Aorta (tissue), 5 donors: ENCODE results near the gene SLC25A17. TPM values are rescaled to one million over a fixed set of nuclear protein-coding genes. Genes with fewer than 3 reads are reported as not detected.
"Not testable (repeated sequence)": the region's sequence is repeated elsewhere in the genome, so short reads cannot be mapped to it uniquely, and the experiment has no call there.

Experiments
- ATAC-seq: fragments of 200-7000 bp; cut with Tn5 transposase; one replicate; pipeline ENCODE4 v1.9.1; 2022; ENCODE audit warnings: moderate library complexity; ENCODE audit not compliant: low FRiP score
- DNase-seq, 2 donors: peaks; one replicate each; pipeline ENCODE4 v3.0.0-alpha.2; 2020
- H3K27ac ChIP-seq, 2 donors: one replicate each; pipeline ENCODE4 v1.5.1; 2013; ENCODE audit warnings: low read length in 2 of 2, mild to moderate bottlenecking in 2 of 2, moderate library complexity in 2 of 2, control low read depth in 1 of 2, inconsistent platforms in 1 of 2, low read depth in 1 of 2
- H3K27me3 ChIP-seq, 2 donors: one replicate each; pipeline ENCODE4 v1.6.1; 2013; ENCODE audit warnings: control low read depth in 1 of 2, low read length in 1 of 2, mild to moderate bottlenecking in 1 of 2, moderate library complexity in 1 of 2; ENCODE audit not compliant: insufficient read depth in 2 of 2, control insufficient read depth in 1 of 2
- H3K36me3 ChIP-seq, 2 donors: one replicate each; pipeline ENCODE4 v1.6.1; 2013; ENCODE audit warnings: control low read depth in 1 of 2, low read length in 1 of 2, mild to moderate bottlenecking in 1 of 2; ENCODE audit not compliant: insufficient read depth in 2 of 2, control insufficient read depth in 1 of 2
- H3K4me1 ChIP-seq, 2 donors: one replicate each; pipeline ENCODE4 v1.6.1; 2013; ENCODE audit warnings: low read length in 2 of 2, control low read depth in 1 of 2, mild to moderate bottlenecking in 1 of 2, moderate library complexity in 1 of 2; ENCODE audit not compliant: insufficient read depth in 2 of 2, control insufficient read depth in 1 of 2
- H3K4me3 ChIP-seq, 2 donors: one replicate each; pipeline ENCODE4 v1.5.1; 2013; ENCODE audit warnings: low read length in 2 of 2, control low read depth in 1 of 2, mild to moderate bottlenecking in 1 of 2
- H3K9me3 ChIP-seq: one replicate; pipeline ENCODE4 v1.6.1; 2013; ENCODE audit warnings: mild to moderate bottlenecking, low read length; ENCODE audit not compliant: control insufficient read depth
- WGBS, 2 donors: extraction: QIAGEN DNeasy Blood & Tissue Kit; methylation state at CpG; one replicate each; pipeline ENCODE4 v1.1.7; 2013; 5-methylcytosine and 5-hydroxymethylcytosine counted together
- intact Hi-C, 2 donors: fragments of 100-400 bp; cut with DNase I; formaldehyde crosslinking; loops; one replicate each; pipeline versions ENCODE4 v1.14.2 to v1.15.0; 2022
- polyA plus RNA-seq, 2 donors: library from polyadenylated mRNA; stranded (reverse); fragments of 200-250 nt; gene quantifications; one replicate each; pipeline ENCODE4 v1.2.3, GENCODE V29; 2013
- total RNA-seq, 2 donors: library from RNA; stranded (reverse); fragmentation: NEBNext Ultra II Directional; extraction: Animal tissue kit (Norgen Biotek cat#: 25700); gene quantifications; one replicate each; pipeline ENCODE4 v1.2.1, GENCODE V29; 2021
- donor health status: healthy with polysubstance abuse.
- donor health status: Bipolar disorder and iron deficiency.
- donor health status: DM: no; HTN: no; CAD: no.
- donor health status: DM: no; HTN: no; CAD: no.
- donor health status: DM: yes; HTN: yes; CAD: no.

The SLC25A17 gene
- total and polyA plus RNA-seq, 4 donors, result 6.0 to 15.2 (median 13.4) TPM

DNA sequence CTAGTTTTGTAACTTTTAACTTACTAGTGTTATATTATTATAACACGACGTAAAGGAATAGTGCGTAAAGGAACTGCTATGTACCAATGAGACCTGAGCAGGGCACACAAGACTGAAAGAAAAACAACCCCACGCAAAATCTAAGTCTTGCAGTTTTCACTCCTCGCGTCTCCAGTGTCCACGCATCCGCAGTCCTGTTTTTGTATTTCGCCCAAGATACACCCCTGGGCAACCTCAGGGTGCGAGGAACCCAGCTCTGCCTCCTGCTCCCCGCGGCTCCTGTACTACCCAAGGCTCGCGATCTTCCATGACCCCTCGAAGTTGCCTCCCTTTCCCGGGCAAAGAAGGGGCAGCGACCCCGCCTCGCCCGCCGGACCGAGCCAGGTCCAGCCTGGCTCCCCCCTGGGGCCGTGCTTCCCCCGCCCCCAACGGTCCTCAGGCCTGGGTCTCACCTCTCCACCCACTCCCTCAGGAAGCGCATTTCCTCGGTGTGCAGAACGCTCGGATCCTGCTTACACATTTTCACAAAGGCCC is 36.9 kb upstream of the SLC25A17 start:
- DNase-seq, result peak; percentile 65 to 82
- intact Hi-C loops, result no loop called here
- H3K4me1 ChIP-seq, result peaks cover 0 to 3% of the 10 kb centered on the region in 2 donors

DNA sequence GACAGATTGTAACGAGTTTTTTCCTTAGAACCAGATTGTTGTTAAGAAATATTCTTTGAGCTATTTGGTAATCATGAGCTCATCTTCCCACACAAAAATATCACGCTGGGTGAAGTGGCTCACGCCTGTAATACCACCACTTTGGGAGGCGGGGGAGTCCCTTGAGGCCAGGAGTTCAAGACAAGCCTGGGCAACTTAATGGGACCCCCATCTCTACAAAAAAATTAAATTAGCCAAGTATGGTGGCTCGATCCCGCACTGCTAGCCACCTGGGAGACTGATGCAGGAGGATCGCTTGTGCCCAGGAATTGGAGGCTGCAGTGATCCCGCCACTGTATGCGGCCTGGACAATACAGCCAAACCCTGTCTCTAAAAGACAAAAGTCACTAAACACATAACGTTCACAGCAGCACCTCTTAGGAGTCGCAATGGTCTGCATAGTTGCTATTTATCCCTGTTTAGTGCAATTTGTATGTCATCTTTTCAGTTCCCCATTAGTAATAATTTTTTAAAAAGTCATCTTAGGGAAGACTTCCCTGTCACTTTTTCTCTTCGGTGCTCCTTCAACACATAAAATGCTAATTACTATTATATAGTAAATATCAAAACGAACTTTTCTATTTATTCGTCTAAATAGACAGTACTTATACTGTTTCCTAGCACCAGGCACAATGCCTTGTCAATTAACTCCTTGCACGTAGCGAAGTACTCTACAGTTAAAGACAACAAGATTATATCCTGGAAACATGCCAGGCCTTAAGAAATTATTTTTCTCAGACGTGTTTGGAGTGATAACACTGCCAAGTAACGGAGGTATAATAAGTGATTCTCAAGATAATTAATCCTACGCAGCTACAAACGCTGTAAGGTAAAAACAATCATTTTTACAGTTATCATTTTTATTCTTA is 36.2 kb upstream of the SLC25A17 start:
- no peaks in the 10 kb centered on the region for H3K27me3 ChIP-seq
- peaks cover 0 to 3% of the 10 kb centered on the region in 2 donors for H3K4me1 ChIP-seq
- no peaks in the 10 kb centered on the region for H3K9me3 ChIP-seq
- H3K4me3 ChIP-seq, result peak overlapping the region; percentile 29 to 66
- WGBS, 2 donors, result 34 to 35% methylated on average over 20 of the region's 20 CpGs
- no peaks in the 10 kb centered on the region for H3K36me3 ChIP-seq
- no peak overlapping the region for H3K27ac ChIP-seq
- intact Hi-C loops, result no loop called here
- ATAC-seq (no peak), DNase-seq (peak in 1 of 2 donors; percentile 44)

More for the DNA sequence above, 36.9 kb upstream of the SLC25A17 start:
- Histone ChIP-seq H3K27me3 (no peaks in the 10 kb centered on the region), H3K4me3 (peak overlapping the region; percentile 29 to 66), H3K27ac (peak overlapping the region; percentile 29 to 84), H3K36me3 (no peaks in the 10 kb centered on the region), H3K9me3 (no peaks in the 10 kb centered on the region)
- ATAC-seq, result peak; percentile 49
- WGBS, 2 donors, result 0% methylated on average over 26 to 29 of the region's 29 CpGs

DNA sequence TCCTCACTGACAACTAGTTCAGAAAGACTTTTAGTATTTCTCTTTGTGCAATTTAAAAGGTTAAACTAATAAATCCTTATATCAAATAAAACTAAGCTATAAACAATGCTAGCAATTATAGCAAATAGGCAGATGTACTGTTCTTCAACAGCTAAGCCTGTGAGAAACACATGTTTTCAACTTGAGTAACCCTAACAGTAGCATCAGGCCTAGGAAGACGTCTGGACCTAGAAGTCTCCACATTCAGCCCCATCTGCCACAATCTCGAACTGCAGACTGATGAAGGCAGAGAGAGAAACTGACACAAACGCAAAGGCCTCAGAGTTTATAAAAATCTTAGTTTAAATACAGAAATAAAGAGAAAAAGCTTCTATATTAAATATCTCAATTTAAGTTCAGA is 34.8 kb upstream of the SLC25A17 start:
- intact Hi-C loops, result no loop called here
- H3K4me3 ChIP-seq, result no peak overlapping the region
- no peaks in the 10 kb centered on the region for H3K9me3 ChIP-seq
- H3K27me3 ChIP-seq, result no peaks in the 10 kb centered on the region
- no peak overlapping the region for H3K27ac ChIP-seq
- ATAC-seq, result no peak
- H3K36me3 ChIP-seq, result no peaks in the 10 kb centered on the region
- peaks cover 0 to 2% of the 10 kb centered on the region in 2 donors for H3K4me1 ChIP-seq
- DNase-seq, result no peak
- WGBS, 2 donors, result 26 to 28% methylated on average over 3 of the region's 3 CpGs

DNA sequence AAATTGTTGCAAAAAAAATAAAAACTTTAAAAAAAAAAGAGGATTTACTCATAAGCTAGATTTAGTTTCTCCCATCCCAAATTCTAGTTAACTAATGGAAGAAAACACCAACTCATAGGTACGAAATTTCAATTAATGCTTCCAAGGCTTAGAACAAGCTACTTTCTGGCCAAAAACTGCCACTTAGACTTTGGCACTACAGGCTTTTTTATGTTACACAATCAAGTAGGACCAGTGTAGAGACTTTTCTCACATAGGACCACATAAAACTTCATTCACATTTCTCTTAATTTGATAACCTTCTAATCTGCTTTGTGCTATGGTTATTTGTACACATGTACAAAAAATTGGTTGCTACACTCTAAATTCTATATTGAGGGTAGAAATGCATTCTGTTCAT is 34.2 kb upstream of the SLC25A17 start:
- 20 to 25% methylated on average over 1 of the region's 1 CpG for WGBS, 2 donors
- DNase-seq, result no peak
- Histone ChIP-seq H3K4me3 (peak overlapping the region in 1 of 2 donors; percentile 6), H3K27ac (no peak overlapping the region), H3K36me3 (no peaks in the 10 kb centered on the region), H3K4me1 (peaks cover 0 to 2% of the 10 kb centered on the region in 2 donors), H3K9me3 (no peaks in the 10 kb centered on the region), H3K27me3 (no peaks in the 10 kb centered on the region)
- ATAC-seq, result no peak
- intact Hi-C loops, result no loop called here

DNA sequence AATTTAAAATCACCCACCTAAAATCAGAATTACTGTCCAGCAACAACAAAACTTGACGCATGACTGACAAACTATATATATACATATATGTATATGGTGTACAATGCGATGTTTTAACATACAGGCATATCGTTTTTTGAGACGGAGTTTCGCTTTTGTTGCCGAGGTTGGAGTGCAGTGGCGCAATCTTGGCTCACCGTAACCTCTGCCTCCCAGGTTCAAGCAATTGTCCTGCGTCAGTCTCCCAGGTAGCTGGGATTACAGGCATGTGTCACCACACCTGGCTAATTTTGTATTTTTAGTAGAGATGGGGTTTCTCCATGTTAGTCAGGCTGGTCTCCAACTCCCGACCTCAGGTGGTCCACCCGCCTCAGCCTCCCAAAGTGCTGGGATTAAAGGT is 26.7 kb upstream of the SLC25A17 start:
- H3K4me3 ChIP-seq, H3K36me3 ChIP-seq, H3K4me1 ChIP-seq, H3K9me3 ChIP-seq, DNase-seq, H3K27me3 ChIP-seq, intact Hi-C loops, ATAC-seq, H3K27ac ChIP-seq: not testable (repeated sequence)
- 92 to 94% methylated on average over 11 of the region's 11 CpGs for WGBS, 2 donors

DNA sequence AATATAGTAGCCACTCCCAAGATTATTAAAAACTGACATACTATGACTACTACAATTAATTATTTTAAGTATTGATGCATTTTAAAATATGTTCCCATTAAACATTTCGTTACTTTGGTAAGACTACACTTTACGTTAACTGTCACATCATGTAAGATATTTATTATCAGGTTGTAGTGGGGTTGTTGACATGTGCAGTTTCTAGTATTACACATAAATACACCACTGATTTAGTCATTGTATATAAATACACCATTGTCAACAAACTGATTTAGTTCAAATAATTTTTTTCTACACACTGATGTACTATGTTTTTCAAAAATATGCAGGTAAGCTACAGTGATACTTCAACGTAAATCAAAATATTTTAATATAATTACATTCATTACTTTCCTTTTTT is 25.8 kb upstream of the SLC25A17 start:
- H3K27me3 ChIP-seq, result no peaks in the 10 kb centered on the region
- no peaks in the 10 kb centered on the region for H3K9me3 ChIP-seq
- DNase-seq (no peak), ATAC-seq (no peak)
- no peaks in the 10 kb centered on the region for H3K4me1 ChIP-seq
- intact Hi-C loops, result no loop called here
- no peak overlapping the region for H3K27ac ChIP-seq
- H3K4me3 ChIP-seq, result no peak overlapping the region
- 92 to 94% methylated on average over 3 of the region's 3 CpGs for WGBS, 2 donors
- peaks cover 2 to 3% of the 10 kb centered on the region in 2 donors for H3K36me3 ChIP-seq

DNA sequence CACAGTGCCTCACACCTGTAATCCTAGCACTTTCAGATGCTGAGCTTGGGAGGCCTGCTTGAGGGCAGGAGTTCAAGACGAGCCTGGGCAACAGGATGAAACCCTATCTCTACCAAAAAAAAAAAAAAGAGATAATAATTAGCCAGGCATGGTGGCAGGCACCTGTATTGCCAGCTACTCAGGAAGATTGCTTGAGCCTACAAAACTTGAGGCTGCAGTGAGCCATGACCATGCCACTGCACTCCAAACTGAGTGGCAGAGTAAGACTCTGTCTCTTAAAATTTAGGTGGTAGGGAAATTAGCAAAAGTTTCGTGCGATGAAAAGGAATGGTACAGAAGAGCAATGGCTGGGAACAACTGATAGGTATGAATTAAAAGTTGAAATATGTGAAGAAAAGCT is 19.3 kb upstream of the SLC25A17 start:
- Histone ChIP-seq H3K27me3 (no peaks in the 10 kb centered on the region), H3K36me3 (peaks cover 2 to 9% of the 10 kb centered on the region in 2 donors), H3K27ac (no peak overlapping the region), H3K9me3 (no peaks in the 10 kb centered on the region), H3K4me3 (no peak overlapping the region), H3K4me1 (peaks cover 0 to 3% of the 10 kb centered on the region in 2 donors)
- ATAC-seq (no peak), DNase-seq (no peak)
- intact Hi-C loops, result no loop called here
- 85 to 87% methylated on average over 3 of the region's 3 CpGs for WGBS, 2 donors

DNA sequence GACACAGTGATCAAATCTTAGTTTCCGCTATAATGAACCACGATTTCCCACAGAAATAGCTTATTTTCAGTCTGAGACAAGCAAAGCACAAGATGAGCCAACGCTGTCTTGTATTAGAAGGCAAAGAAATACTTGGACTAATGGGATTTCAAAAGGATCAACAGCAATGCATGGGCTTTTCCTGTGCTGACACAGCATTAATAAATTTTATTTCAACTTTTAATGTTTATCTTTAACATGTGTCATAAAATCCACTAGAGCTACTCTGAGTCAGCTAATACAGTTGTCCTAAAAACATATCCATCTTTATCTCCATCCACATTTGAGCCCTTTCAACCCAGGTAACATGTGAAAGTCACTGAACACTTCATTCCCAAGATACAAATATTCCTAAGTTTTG is 15.5 kb upstream of the SLC25A17 start:
- H3K4me1 ChIP-seq, result peaks cover 0 to 3% of the 10 kb centered on the region in 2 donors
- H3K9me3 ChIP-seq, result no peaks in the 10 kb centered on the region
- no peak for DNase-seq
- no peaks in the 10 kb centered on the region for H3K27me3 ChIP-seq
- ATAC-seq, result no peak
- WGBS, 2 donors, result 95 to 96% methylated on average over 3 of the region's 3 CpGs
- no peak overlapping the region for H3K4me3 ChIP-seq
- no peak overlapping the region for H3K27ac ChIP-seq
- intact Hi-C loops, result no loop called here
- peaks cover 4 to 6% of the 10 kb centered on the region in 2 donors for H3K36me3 ChIP-seq

DNA sequence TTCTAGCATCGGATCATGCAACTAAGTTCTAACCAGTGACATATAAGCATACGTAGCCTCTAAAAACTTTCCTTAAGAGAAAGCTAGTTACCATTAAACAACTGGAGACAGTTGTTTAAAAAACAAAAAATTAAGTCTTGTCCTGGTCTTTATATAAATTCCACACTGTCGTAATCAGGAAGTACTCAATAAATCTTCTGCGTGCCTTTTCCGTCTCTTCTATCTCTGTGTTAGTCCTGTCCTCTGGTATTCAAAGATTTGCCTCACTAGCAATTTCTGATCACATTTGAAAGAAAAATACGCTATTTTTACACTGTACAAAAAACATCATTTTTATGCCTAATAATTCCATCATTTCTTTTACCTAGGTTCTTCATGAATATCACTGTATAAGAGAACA is 10.0 kb upstream of the SLC25A17 start:
- Histone ChIP-seq H3K4me1 (no peaks in the 10 kb centered on the region), H3K4me3 (no peak overlapping the region), H3K36me3 (peaks cover 2 to 3% of the 10 kb centered on the region in 2 donors), H3K27ac (no peak overlapping the region), H3K27me3 (no peaks in the 10 kb centered on the region), H3K9me3 (no peaks in the 10 kb centered on the region)
- ATAC-seq, result no peak
- intact Hi-C loops, result no loop called here
- no peak for DNase-seq
- 90% methylated on average over 6 of the region's 6 CpGs for WGBS, 2 donors
